ENCODE results near the gene PDGFRB. TPM values are rescaled to one million over a fixed set of nuclear protein-coding genes. Genes with fewer than 3 reads are reported as not detected.

The PDGFRB gene
- total RNA-seq, 4 donors from 2014 or later: 20.2 to 56.3 (median 28.3) TPM

GRCh38 chr5:150138551-150139265, 16.9 kb downstream of the PDGFRB start:
- TF ChIP-seq POLR2A (IDR thresholded peaks at IDR 0.05) (no peak), EP300 (IDR thresholded peaks at IDR 0.05; ENCODE audit: low read depth) (no peak), CTCF (IDR thresholded peaks at IDR 0.05) (no peak), POLR2AphosphoS5 (IDR thresholded peaks at IDR 0.05) (no peak)
- WGBS, 2 donors (ENCODE audit: low coverage in 1 of 2): 59% methylated on average over 10 of the region's 10 CpGs; no CpG with 5 or more reads in 1 of the 2 donors
- H3K9me3 ChIP-seq: no peaks in the 10 kb centered on the region
- H3K4me3 ChIP-seq: no peak overlapping the region
- in situ Hi-C loops (cut with MboI; ENCODE audit: low pct_ligation_motif_present in 1 of 4, low pct_unique_long_range_greater_than_20kb in 1 of 4, low sequenced_read_pairs in 3 of 4): loop anchor here in 2 of 4 donors (25.0 kb wide), 1 partner anchor 299 kb away; the partner anchor contains the start of gene RPS14 (in 2 of the 2)
- intact Hi-C loops (cut with DNase I; ENCODE audit: low total_unique reads): no loop called here
- peaks cover 34 to 66% (median 47%) of the 10 kb centered on the region in 4 donors for H3K4me1 ChIP-seq
- no peak for DNase-seq
- H3K27me3 ChIP-seq: no peaks in the 10 kb centered on the region
- peak overlapping the region; percentile 74 to 89 (median 81) for H3K27ac ChIP-seq
- H3K36me3 ChIP-seq: no peaks in the 10 kb centered on the region

GRCh38 chr5:150137997-150138396, 17.6 kb downstream of the PDGFRB start:
- Histone ChIP-seq H3K4me3 (no peak overlapping the region), H3K36me3 (no peaks in the 10 kb centered on the region), H3K9me3 (no peaks in the 10 kb centered on the region), H3K27ac (peak overlapping the region; percentile 74 to 89 (median 81)), H3K27me3 (no peaks in the 10 kb centered on the region), H3K4me1 (peaks cover 34 to 60% (median 44%) of the 10 kb centered on the region in 4 donors)
- in situ Hi-C loops (cut with MboI; ENCODE audit: low pct_ligation_motif_present in 1 of 4, low pct_unique_long_range_greater_than_20kb in 1 of 4, low sequenced_read_pairs in 3 of 4) (loop anchor here in 2 of 4 donors (25.0 kb wide), 1 partner anchor 299 kb away; the partner anchor contains the start of gene RPS14 (in 2 of the 2)), intact Hi-C loops (cut with DNase I; ENCODE audit: low total_unique reads) (no loop called here)
- 69% methylated on average over 5 of the region's 5 CpGs; no CpG with 5 or more reads in 1 of the 2 donors for WGBS, 2 donors (ENCODE audit: low coverage in 1 of 2)
- TF ChIP-seq CTCF (IDR thresholded peaks at IDR 0.05) (no peak), EP300 (IDR thresholded peaks at IDR 0.05; ENCODE audit: low read depth) (no peak), POLR2AphosphoS5 (IDR thresholded peaks at IDR 0.05) (no peak), POLR2A (IDR thresholded peaks at IDR 0.05) (no peak)
- no peak for DNase-seq

DNA sequence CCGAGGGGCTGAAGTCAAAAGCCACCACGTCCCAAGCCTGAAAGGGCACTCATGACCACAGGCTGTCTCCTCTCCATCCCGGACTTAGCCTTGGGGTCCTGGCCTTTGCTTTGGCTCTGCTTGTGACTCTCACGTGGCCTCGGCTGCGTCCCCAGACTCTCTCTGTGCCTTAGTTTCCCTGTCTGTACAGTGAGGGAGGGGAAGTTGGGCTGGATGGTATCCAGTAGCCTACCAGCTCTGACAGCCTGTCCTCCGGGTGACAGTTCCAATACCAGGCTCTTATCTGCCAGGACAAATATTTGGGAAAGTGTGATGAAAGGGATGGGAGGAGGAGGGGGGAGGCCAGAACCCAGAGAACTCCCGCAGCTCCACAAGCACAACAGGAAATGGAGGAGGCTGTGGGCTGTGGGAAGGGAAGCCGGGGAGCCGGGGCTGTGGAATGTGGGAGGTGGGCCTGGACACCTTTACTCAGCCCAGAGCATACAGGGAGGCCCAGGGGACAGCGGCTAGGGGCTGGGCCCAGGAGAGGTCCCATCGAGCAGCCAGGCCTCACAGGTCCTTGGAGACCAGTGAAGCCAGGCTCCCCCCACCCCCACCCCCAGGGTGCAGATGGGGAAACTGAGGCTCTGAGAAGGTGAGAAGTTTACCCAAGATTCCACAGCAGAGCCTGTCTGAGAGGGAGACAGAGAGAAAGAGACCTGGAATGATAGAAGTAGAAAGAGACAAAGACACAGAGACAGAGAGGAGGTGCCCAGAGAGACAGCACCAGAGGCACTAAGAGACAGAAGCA, 18.3 kb downstream of the PDGFRB start:
- TF ChIP-seq CTCF (IDR thresholded peaks at IDR 0.05) (no peak), POLR2AphosphoS5 (IDR thresholded peaks at IDR 0.05) (no peak), EP300 (IDR thresholded peaks at IDR 0.05; ENCODE audit: low read depth) (no peak), POLR2A (IDR thresholded peaks at IDR 0.05) (no peak)
- no peaks in the 10 kb centered on the region for H3K27me3 ChIP-seq
- 51% methylated on average over 12 of the region's 12 CpGs; no CpG with 5 or more reads in 1 of the 2 donors for WGBS, 2 donors (ENCODE audit: low coverage in 1 of 2)
- intact Hi-C loops (cut with DNase I; ENCODE audit: low total_unique reads): no loop called here
- H3K36me3 ChIP-seq: no peaks in the 10 kb centered on the region
- H3K4me1 ChIP-seq: peaks cover 32 to 56% (median 46%) of the 10 kb centered on the region in 4 donors
- H3K4me3 ChIP-seq: no peak overlapping the region
- in situ Hi-C loops (cut with MboI; ENCODE audit: low pct_ligation_motif_present in 1 of 4, low pct_unique_long_range_greater_than_20kb in 1 of 4, low sequenced_read_pairs in 3 of 4): loop anchor here in 2 of 4 donors (25.0 kb wide), 1 partner anchor 300 kb away; the partner anchor contains the start of gene RPS14 (in 2 of the 2)
- H3K9me3 ChIP-seq: no peaks in the 10 kb centered on the region
- peak overlapping the region; percentile 74 to 89 (median 81) for H3K27ac ChIP-seq
- no peak for DNase-seq
